Measurements from ENCODE around the gene TMEM214.

The TMEM214 gene

GRCh38 chr2:27025861-27026851 lies 6.6 kb upstream of the TMEM214 start:
- TF ChIP-seq GABPA (IDR thresholded peaks at IDR 0.05; ENCODE audit: low read depth) (no peak), SPI1 (IDR thresholded peaks at IDR 0.05; ENCODE audit: borderline replicate concordance, low read depth) (no peak), REST (IDR thresholded peaks at IDR 0.05; ENCODE audit: insufficient replicate concordance, low read depth) (no peak), CTCF (IDR thresholded peaks at IDR 0.05; ENCODE audit: insufficient read depth, low read length) (no peak), POLR2AphosphoS5 (IDR thresholded peaks at IDR 0.05; ENCODE audit: low read depth) (no peak)
- Histone ChIP-seq H3K27me3 (ENCODE audit: insufficient read depth, poor library complexity, severe bottlenecking) (no peaks in the 10 kb centered on the region), H3K27ac (replicated peaks) (no peak overlapping the region), H3K4me3 (replicated peaks; ENCODE audit: insufficient read depth, low read length) (no peak overlapping the region)
- no peak for DNase-seq (ENCODE audit: low read depth in 1 of 2, low spot score in 1 of 2)

- no peak for DNase-seq (ENCODE audit: low read depth in 1 of 2, low spot score in 1 of 2)
- no peak overlapping the region for H3K4me3 ChIP-seq (replicated peaks; ENCODE audit: insufficient read depth, low read length)
- no peak overlapping the region for H3K27ac ChIP-seq (replicated peaks)
- no peak for TF ChIP-seq SPI1 (IDR thresholded peaks at IDR 0.05; ENCODE audit: borderline replicate concordance, low read depth)
- no peak for TF ChIP-seq REST (IDR thresholded peaks at IDR 0.05; ENCODE audit: insufficient replicate concordance, low read depth)
- no peak for TF ChIP-seq CTCF (IDR thresholded peaks at IDR 0.05; ENCODE audit: insufficient read depth, low read length)
- no peak for TF ChIP-seq POLR2AphosphoS5 (IDR thresholded peaks at IDR 0.05; ENCODE audit: low read depth)
- H3K27me3 ChIP-seq (ENCODE audit: insufficient read depth, poor library complexity, severe bottlenecking) = no peaks in the 10 kb centered on the region
Measured at GRCh38 chr2:27027211-27027651, 5.5 kb upstream of the TMEM214 start.

GRCh38 chr2:27029051-27029450 lies 3.7 kb upstream of the TMEM214 start:
- no peak overlapping the region for H3K4me3 ChIP-seq (replicated peaks; ENCODE audit: insufficient read depth, low read length)
- no peaks in the 10 kb centered on the region for H3K27me3 ChIP-seq (ENCODE audit: insufficient read depth, poor library complexity, severe bottlenecking)
- H3K27ac ChIP-seq (replicated peaks) = no peak overlapping the region
- TF ChIP-seq CTCF (IDR thresholded peaks at IDR 0.05; ENCODE audit: insufficient read depth, low read length) = no peak
- TF ChIP-seq SPI1 (IDR thresholded peaks at IDR 0.05; ENCODE audit: borderline replicate concordance, low read depth) = no peak
- no peak for TF ChIP-seq POLR2AphosphoS5 (IDR thresholded peaks at IDR 0.05; ENCODE audit: low read depth)
- DNase-seq (ENCODE audit: low read depth in 1 of 2, low spot score in 1 of 2) = no peak

All from HL-60 (cell line).